ENCODE measurements around the gene MISP.

Gene MISP

GRCh38 chr19:808423-808775, 57.5 kb downstream of the MISP start:
- DNase-seq (ENCODE audit: low spot score) = no peak

GRCh38 chr19:810077-810855, 59.4 kb downstream of the MISP start:
- no peak for DNase-seq (ENCODE audit: low spot score)

DNA sequence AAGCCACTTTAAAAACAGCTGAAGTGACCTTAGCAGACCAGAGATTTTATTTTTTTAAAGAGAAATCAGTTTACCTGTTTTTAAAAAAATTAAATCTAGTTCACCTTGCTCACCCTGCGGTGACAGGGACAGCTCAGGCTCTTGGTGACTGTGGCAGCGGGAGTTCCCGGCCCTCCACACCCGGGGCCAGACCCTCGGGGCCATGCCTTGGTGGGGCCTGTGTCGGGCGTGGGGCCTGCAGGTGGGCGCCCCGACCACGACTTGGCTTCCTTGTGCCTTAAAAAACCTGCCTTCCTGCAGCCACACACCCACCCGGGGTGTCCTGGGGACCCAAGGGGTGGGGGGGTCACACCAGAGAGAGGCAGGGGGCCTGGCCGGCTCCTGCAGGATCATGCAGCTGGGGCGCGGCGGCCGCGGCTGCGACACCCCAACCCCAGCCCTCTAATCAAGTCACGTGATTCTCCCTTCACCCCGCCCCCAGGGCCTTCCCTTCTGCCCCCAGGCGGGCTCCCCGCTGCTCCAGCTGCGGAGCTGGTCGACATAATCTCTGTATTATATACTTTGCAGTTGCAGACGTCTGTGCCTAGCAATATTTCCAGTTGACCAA, 60.1 kb downstream of the MISP start:
- no peak for DNase-seq (ENCODE audit: low spot score)

GRCh38 chr19:811506-812048, 60.7 kb downstream of the MISP start:
- no peak for DNase-seq (ENCODE audit: low spot score)

DNA sequence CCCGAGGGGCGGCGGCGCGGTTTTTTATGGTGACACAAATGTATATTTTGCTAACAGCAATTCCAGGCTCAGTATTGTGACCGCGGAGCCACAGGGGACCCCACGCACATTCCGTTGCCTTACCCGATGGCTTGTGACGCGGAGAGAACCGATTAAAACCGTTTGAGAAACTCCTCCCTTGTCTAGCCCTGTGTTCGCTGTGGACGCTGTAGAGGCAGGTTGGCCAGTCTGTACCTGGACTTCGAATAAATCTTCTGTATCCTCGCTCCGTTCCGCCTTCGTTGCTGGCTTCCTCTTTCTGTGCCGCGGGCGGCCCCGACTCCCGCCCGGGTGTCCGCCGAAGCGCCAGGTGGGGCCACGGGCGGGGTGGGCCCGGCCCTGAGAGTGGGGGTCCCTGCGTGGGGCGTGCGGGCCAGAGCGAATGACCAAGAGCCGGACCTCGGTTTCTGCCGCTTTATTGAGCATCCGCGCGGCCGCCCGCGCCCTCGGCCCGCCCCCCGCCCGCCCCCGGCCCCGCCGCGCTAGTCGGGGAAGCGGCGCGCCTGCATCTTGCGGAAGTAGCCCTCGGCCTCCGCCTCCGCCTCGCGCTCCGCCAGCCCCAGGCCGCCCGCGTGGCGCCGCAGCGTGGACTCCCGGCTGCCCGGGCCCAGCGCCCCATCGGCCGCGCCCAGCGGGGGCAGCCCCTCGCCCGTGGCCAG, 61.3 kb downstream of the MISP start:
- no peak for DNase-seq (ENCODE audit: low spot score)

- no peak for DNase-seq (ENCODE audit: low spot score)
Measured at GRCh38 chr19:812747-813218, 61.9 kb downstream of the MISP start.

- no peak for DNase-seq (ENCODE audit: low spot score)
Measured at GRCh38 chr19:813219-814151, 62.6 kb downstream of the MISP start.

All from kidney capillary endothelial cell (primary cell).